ENCODE measurements around the gene GRIK4. TPM values are rescaled to one million over a fixed set of nuclear protein-coding genes. Genes with fewer than 3 reads are reported as not detected.

Gene GRIK4
- total and polyA plus RNA-seq, 2 donors from 2014 or later: 0.25 TPM; not detected in 1

DNA sequence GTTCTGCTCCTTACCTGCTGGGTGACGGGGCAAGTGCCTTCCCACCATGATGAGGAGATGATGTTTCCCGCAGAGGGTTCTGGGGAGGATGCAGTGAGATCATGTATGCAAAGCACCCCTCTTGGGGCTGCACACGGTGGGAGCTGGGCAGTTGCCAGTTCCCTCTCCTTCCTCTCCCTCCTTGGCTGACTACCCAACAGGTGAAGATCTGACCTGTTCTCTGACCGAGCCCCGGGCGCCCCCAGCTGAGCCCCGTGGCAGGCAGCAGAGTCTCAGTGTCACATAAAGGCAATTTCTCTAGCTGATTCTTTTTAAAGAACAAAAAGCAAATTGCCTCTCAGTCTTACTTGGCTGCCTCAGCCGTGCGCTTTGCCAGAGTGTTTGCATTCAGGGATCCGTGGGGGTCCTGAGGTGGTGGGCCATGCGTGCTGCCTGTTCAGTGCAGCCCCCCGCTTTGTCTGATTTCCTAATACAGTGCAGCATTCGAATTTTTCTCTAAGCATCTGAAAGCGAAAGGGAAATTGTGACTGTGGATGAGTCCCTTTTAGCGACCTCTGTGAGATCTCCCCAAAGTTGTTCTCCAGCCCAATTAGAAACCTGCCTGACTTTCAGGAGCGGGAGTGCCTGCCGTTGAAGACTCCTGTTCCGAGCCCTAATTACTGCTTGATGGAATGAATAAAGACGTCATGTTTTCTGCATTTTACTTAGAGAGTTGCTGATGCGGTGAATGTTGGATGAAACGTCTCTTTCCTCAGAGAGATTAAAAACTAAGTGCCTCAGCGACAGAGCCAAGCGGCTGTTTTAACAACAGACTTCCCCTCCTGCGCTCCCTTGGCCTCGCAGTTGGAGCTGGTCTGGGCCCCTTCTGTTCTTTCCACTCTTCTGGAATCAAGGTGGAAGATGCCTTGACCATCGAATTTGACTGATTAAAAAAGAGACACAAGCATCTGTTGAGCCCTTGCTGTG, 86.0 kb downstream of the GRIK4 start:
- H3K27ac ChIP-seq (ENCODE audit: low read depth in 2 of 2, low read length in 2 of 2): no peak overlapping the region
- H3K27me3 ChIP-seq (ENCODE audit: control insufficient read depth, insufficient read depth, low read length): no peaks in the 10 kb centered on the region
- FAIRE-seq (no peak), DNase-seq (peak in 2 of 5 donors; percentile 8 to 37)
- no peaks in the 10 kb centered on the region for H3K4me1 ChIP-seq (ENCODE audit: control insufficient read depth in 2 of 3, insufficient read depth in 2 of 3, low read depth in 1 of 3, low read length in 3 of 3)
- no peaks in the 10 kb centered on the region for H3K9me3 ChIP-seq (ENCODE audit: control insufficient read depth in 2 of 3, insufficient read depth in 1 of 3, low read length in 3 of 3)
- H3K36me3 ChIP-seq (ENCODE audit: control insufficient read depth in 2 of 3, insufficient read depth in 3 of 3, low read length in 3 of 3): no peaks in the 10 kb centered on the region
- no peak overlapping the region for H3K4me3 ChIP-seq (ENCODE audit: low read length in 3 of 3)
- no peak for TF ChIP-seq CTCF (IDR thresholded peaks at IDR 0.05; ENCODE audit: borderline replicate concordance, extremely low read depth, insufficient read depth)
- intact Hi-C loops (cut with DNase I): no loop called here
- no peak overlapping the region for H3K9ac ChIP-seq (ENCODE audit: low read length in 3 of 3)

DNA sequence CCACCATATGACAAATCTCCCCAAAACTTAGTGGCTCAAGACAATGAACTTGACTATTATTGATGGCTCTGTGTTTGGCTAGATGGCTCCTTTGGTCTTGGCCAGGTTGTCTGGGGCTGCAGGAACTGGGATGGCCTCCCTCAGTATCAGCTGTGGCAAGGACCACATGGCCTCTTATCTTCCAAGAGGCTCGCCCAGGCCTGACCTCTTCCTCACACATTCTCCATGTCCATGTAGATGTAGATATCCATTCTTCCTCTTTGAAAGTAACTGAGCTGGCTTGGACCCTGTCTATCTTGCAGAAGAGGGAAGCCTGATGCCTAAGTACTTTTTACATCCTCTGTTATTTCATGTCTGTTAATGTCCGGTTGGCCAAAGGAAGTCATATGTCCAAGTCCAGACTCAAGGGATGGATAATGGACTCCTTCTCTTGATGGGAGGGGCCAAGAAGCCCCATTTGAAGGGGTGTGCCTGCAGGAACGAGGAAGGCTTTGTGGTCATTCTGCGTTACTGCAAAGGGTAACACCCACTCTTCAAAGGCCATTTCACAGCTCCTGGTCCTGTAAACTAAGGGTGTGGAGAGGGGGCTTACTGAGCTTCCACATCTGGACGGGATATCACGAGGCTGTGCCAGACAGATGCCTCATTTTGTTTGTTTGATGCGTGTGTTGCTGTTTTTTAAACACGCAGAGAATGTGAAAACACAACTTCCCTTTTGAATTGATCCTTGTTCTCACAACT, 87.1 kb downstream of the GRIK4 start:
- H3K9me3 ChIP-seq (ENCODE audit: control insufficient read depth in 2 of 3, insufficient read depth in 1 of 3, low read length in 3 of 3): no peaks in the 10 kb centered on the region
- DNase-seq (peak in 1 of 5 donors; percentile 21), FAIRE-seq (no peak)
- no peak overlapping the region for H3K27ac ChIP-seq (ENCODE audit: low read depth in 2 of 2, low read length in 2 of 2)
- intact Hi-C loops (cut with DNase I): no loop called here
- no peaks in the 10 kb centered on the region for H3K4me1 ChIP-seq (ENCODE audit: control insufficient read depth in 2 of 3, insufficient read depth in 2 of 3, low read depth in 1 of 3, low read length in 3 of 3)
- no peak overlapping the region for H3K9ac ChIP-seq (ENCODE audit: low read length in 3 of 3)
- H3K27me3 ChIP-seq (ENCODE audit: control insufficient read depth, insufficient read depth, low read length): no peaks in the 10 kb centered on the region
- no peak for TF ChIP-seq CTCF (IDR thresholded peaks at IDR 0.05; ENCODE audit: borderline replicate concordance, extremely low read depth, insufficient read depth)
- no peaks in the 10 kb centered on the region for H3K36me3 ChIP-seq (ENCODE audit: control insufficient read depth in 2 of 3, insufficient read depth in 3 of 3, low read length in 3 of 3)
- H3K4me3 ChIP-seq (ENCODE audit: low read length in 3 of 3): no peak overlapping the region

- no peak for FAIRE-seq
- peak in 4 of 5 donors; percentile 26 to 45 (median 44) for DNase-seq
- H3K36me3 ChIP-seq (ENCODE audit: control insufficient read depth in 2 of 3, insufficient read depth in 3 of 3, low read length in 3 of 3): no peaks in the 10 kb centered on the region
- no peaks in the 10 kb centered on the region for H3K27me3 ChIP-seq (ENCODE audit: control insufficient read depth, insufficient read depth, low read length)
- no peak overlapping the region for H3K27ac ChIP-seq (ENCODE audit: low read depth in 2 of 2, low read length in 2 of 2)
- H3K4me3 ChIP-seq (ENCODE audit: low read length in 3 of 3): no peak overlapping the region
- intact Hi-C loops (cut with DNase I): no loop called here
- no peaks in the 10 kb centered on the region for H3K4me1 ChIP-seq (ENCODE audit: control insufficient read depth in 2 of 3, insufficient read depth in 2 of 3, low read depth in 1 of 3, low read length in 3 of 3)
- no peak overlapping the region for H3K9ac ChIP-seq (ENCODE audit: low read length in 3 of 3)
- H3K9me3 ChIP-seq (ENCODE audit: control insufficient read depth in 2 of 3, insufficient read depth in 1 of 3, low read length in 3 of 3): no peaks in the 10 kb centered on the region
- no peak for TF ChIP-seq CTCF (IDR thresholded peaks at IDR 0.05; ENCODE audit: borderline replicate concordance, extremely low read depth, insufficient read depth)
These were observed 88.4 kb downstream of the GRIK4 start for GRCh38 chr11:120599816-120600420.

Data from kidney (tissue), 14 donors.